ENCODE results near the gene L3MBTL4. TPM values are rescaled to one million over a fixed set of nuclear protein-coding genes. Genes with fewer than 3 reads are reported as not detected.
"Not testable (repeated sequence)": the region's sequence is repeated elsewhere in the genome, so short reads cannot be mapped to it uniquely, and the experiment has no call there.

L3MBTL4 gene
- total RNA-seq, 1 donor from 2014 or later, result under 0.01 TPM

- Histone ChIP-seq H3K4me3 (ENCODE audit: low read depth, low read length) (no peak overlapping the region), H3K36me3 (ENCODE audit: control insufficient read depth, insufficient read depth, low read length) (no peaks in the 10 kb centered on the region), H3K27me3 (ENCODE audit: control insufficient read depth, insufficient read depth, low read length) (no peaks in the 10 kb centered on the region)
- DNase-seq (ENCODE audit: low read depth) (no peak), FAIRE-seq (no peak)
- no peak for TF ChIP-seq CTCF (IDR thresholded peaks at IDR 0.05; ENCODE audit: insufficient read depth, low read length, severe bottlenecking)
These were observed 328.0 kb downstream of the L3MBTL4 start for GRCh38 chr18:6086731-6087130.

- Histone ChIP-seq H3K36me3 (ENCODE audit: control insufficient read depth, insufficient read depth, low read length) (no peaks in the 10 kb centered on the region), H3K4me3 (ENCODE audit: low read depth, low read length) (no peak overlapping the region), H3K27me3 (ENCODE audit: control insufficient read depth, insufficient read depth, low read length) (no peaks in the 10 kb centered on the region)
- FAIRE-seq (no peak), DNase-seq (ENCODE audit: low read depth) (no peak)
- no peak for TF ChIP-seq CTCF (IDR thresholded peaks at IDR 0.05; ENCODE audit: insufficient read depth, low read length, severe bottlenecking)
These were observed 335.3 kb downstream of the L3MBTL4 start for GRCh38 chr18:6079406-6079805.

GRCh38 chr18:6078877-6079276, 335.8 kb downstream of the L3MBTL4 start:
- no peaks in the 10 kb centered on the region for H3K27me3 ChIP-seq (ENCODE audit: control insufficient read depth, insufficient read depth, low read length)
- H3K36me3 ChIP-seq (ENCODE audit: control insufficient read depth, insufficient read depth, low read length), result no peaks in the 10 kb centered on the region
- no peak overlapping the region for H3K4me3 ChIP-seq (ENCODE audit: low read depth, low read length)
- DNase-seq (ENCODE audit: low read depth) (no peak), FAIRE-seq (no peak)
- no peak for TF ChIP-seq CTCF (IDR thresholded peaks at IDR 0.05; ENCODE audit: insufficient read depth, low read length, severe bottlenecking)

GRCh38 chr18:6072423-6072822, 342.3 kb downstream of the L3MBTL4 start:
- H3K4me3 ChIP-seq (ENCODE audit: low read depth, low read length), result not testable (repeated sequence)

GRCh38 chr18:6069539-6069938, 345.2 kb downstream of the L3MBTL4 start:
- DNase-seq (ENCODE audit: low read depth) (peak; percentile 26), FAIRE-seq (no peak)
- Histone ChIP-seq H3K27me3 (ENCODE audit: control insufficient read depth, insufficient read depth, low read length) (no peaks in the 10 kb centered on the region), H3K36me3 (ENCODE audit: control insufficient read depth, insufficient read depth, low read length) (no peaks in the 10 kb centered on the region), H3K4me3 (ENCODE audit: low read depth, low read length) (no peak overlapping the region)
- no peak for TF ChIP-seq CTCF (IDR thresholded peaks at IDR 0.05; ENCODE audit: insufficient read depth, low read length, severe bottlenecking)

More at GRCh38 chr18:6072423-6072822, 342.3 kb downstream of the L3MBTL4 start:
- DNase-seq (ENCODE audit: low read depth); FAIRE-seq; H3K27me3 ChIP-seq (ENCODE audit: control insufficient read depth, insufficient read depth, low read length); H3K36me3 ChIP-seq (ENCODE audit: control insufficient read depth, insufficient read depth, low read length): not testable (repeated sequence)

GRCh38 chr18:6069103-6069502, 345.6 kb downstream of the L3MBTL4 start:
- no peak overlapping the region for H3K4me3 ChIP-seq (ENCODE audit: low read depth, low read length)
- no peaks in the 10 kb centered on the region for H3K36me3 ChIP-seq (ENCODE audit: control insufficient read depth, insufficient read depth, low read length)
- no peaks in the 10 kb centered on the region for H3K27me3 ChIP-seq (ENCODE audit: control insufficient read depth, insufficient read depth, low read length)
- DNase-seq (ENCODE audit: low read depth) (no peak), FAIRE-seq (no peak)
- no peak for TF ChIP-seq CTCF (IDR thresholded peaks at IDR 0.05; ENCODE audit: insufficient read depth, low read length, severe bottlenecking)
